H9 (cell line): ENCODE data around the gene ADORA1. TPM values are rescaled to one million over a fixed set of nuclear protein-coding genes. Genes with fewer than 3 reads are reported as not detected.

ENCODE experiments used
- DNase-seq: peaks from one replicate; pipeline ENCODE4 v3.0.0-alpha.2; 2017
- H2AFZ ChIP-seq: one replicate; pipeline ENCODE4 v1.6.1; 2013; ENCODE audit warnings: mild to moderate bottlenecking, low read length, control low read depth, moderate library complexity
- H2AK5ac ChIP-seq: 2 replicates; pipeline ENCODE4 v1.6.1; 2013; ENCODE audit warnings: low read length, control low read depth, mixed read lengths; ENCODE audit not compliant: insufficient read length
- H2BK120ac ChIP-seq: one replicate; pipeline ENCODE4 v1.6.1; 2013; ENCODE audit warnings: low read depth, mild to moderate bottlenecking, low read length, control low read depth, inconsistent platforms; ENCODE audit not compliant: poor library complexity, severe bottlenecking
- H2BK12ac ChIP-seq: 2 replicates; pipeline ENCODE4 v1.6.1; 2013; ENCODE audit warnings: low read length, control low read depth, mixed read lengths, low read depth; ENCODE audit not compliant: insufficient read length
- H2BK15ac ChIP-seq: 2 replicates; pipeline ENCODE4 v1.6.1; 2013; ENCODE audit warnings: low read depth, low read length, control low read depth
- H2BK20ac ChIP-seq: one replicate; pipeline ENCODE4 v1.6.1; 2013; ENCODE audit warnings: low read depth, mild to moderate bottlenecking, low read length, control low read depth, inconsistent platforms; ENCODE audit not compliant: poor library complexity, severe bottlenecking
- H2BK5ac ChIP-seq: 2 replicates; pipeline ENCODE4 v1.6.1; 2013; ENCODE audit warnings: low read length, control low read depth, mixed read lengths; ENCODE audit not compliant: insufficient read length
- H3K14ac ChIP-seq: 2 replicates; pipeline ENCODE4 v1.6.1; 2013; ENCODE audit warnings: low read length, control low read depth; ENCODE audit not compliant: insufficient read depth
- H3K18ac ChIP-seq: 2 replicates; pipeline ENCODE4 v1.6.1; 2013; ENCODE audit warnings: low read depth, mild to moderate bottlenecking, mixed read lengths, low read length, control low read depth; ENCODE audit not compliant: insufficient read length
- H3K23ac ChIP-seq: 2 replicates; pipeline ENCODE4 v1.6.1; 2013; ENCODE audit warnings: low read length, control low read depth, mixed read lengths, low read depth; ENCODE audit not compliant: insufficient read length
- H3K23me2 ChIP-seq: 2 replicates; pipeline ENCODE4 v1.6.1; 2013; ENCODE audit warnings: low read depth, mild to moderate bottlenecking, mixed read lengths, low read length, control low read depth; ENCODE audit not compliant: insufficient read length, poor library complexity, severe bottlenecking
- H3K27ac ChIP-seq: 2 replicates; pipeline ENCODE4 v1.5.1; 2013; ENCODE audit warnings: low read length, control low read depth, mixed read lengths, low read depth; ENCODE audit not compliant: insufficient read length
- H3K27me3 ChIP-seq: 2 replicates; pipeline ENCODE4 v1.6.1; 2013; ENCODE audit warnings: low read length, control low read depth, inconsistent platforms; ENCODE audit not compliant: insufficient read depth
- H3K4ac ChIP-seq: 2 replicates; pipeline ENCODE4 v1.6.1; 2013; ENCODE audit warnings: low read depth, mild to moderate bottlenecking, control low read depth, inconsistent platforms, low read length, moderate library complexity
- H3K4me1 ChIP-seq: 2 replicates; pipeline ENCODE4 v1.6.1; 2013; ENCODE audit warnings: low read length, control low read depth, inconsistent platforms; ENCODE audit not compliant: insufficient read depth
- H3K4me2 ChIP-seq: 2 replicates; pipeline ENCODE4 v1.6.1; 2013; ENCODE audit warnings: low read length, control low read depth, mixed read lengths; ENCODE audit not compliant: insufficient read length, insufficient read depth
- H3K56ac ChIP-seq: 2 replicates; pipeline ENCODE4 v1.6.1; 2013; ENCODE audit warnings: low read depth, mild to moderate bottlenecking, mixed read lengths, low read length, control low read depth; ENCODE audit not compliant: insufficient read length
- H3K79me1 ChIP-seq: 2 replicates; pipeline ENCODE4 v1.6.1; 2013; ENCODE audit warnings: low read depth, mild to moderate bottlenecking, moderate library complexity, low read length, control low read depth, inconsistent platforms; ENCODE audit not compliant: insufficient read depth, poor library complexity, severe bottlenecking
- H3K79me2 ChIP-seq: 2 replicates; pipeline ENCODE4 v1.6.1; 2013; ENCODE audit warnings: low read length, control low read depth, inconsistent platforms; ENCODE audit not compliant: insufficient read depth
- H3K9ac ChIP-seq: 2 replicates; pipeline ENCODE4 v1.6.1; 2013; ENCODE audit warnings: low read length, control low read depth, mixed read lengths; ENCODE audit not compliant: insufficient read length; ENCODE audit errors: extremely low read depth
- H3K9me3 ChIP-seq: one replicate; pipeline ENCODE4 v1.6.1; 2013; ENCODE audit warnings: low read depth, low read length, inconsistent platforms; ENCODE audit not compliant: control insufficient read depth
- H3T11ph ChIP-seq: one replicate; pipeline ENCODE4 v1.6.1; 2013; ENCODE audit warnings: mild to moderate bottlenecking, low read length, control low read depth, inconsistent platforms
- H4K20me1 ChIP-seq: one replicate; pipeline ENCODE4 v1.6.1; 2013; ENCODE audit not compliant: control insufficient read depth, insufficient read length, insufficient read depth
- H4K5ac ChIP-seq: 2 replicates; pipeline ENCODE4 v1.6.1; 2013; ENCODE audit warnings: low read depth, mild to moderate bottlenecking, mixed read lengths, low read length, control low read depth; ENCODE audit not compliant: insufficient read length
- H4K8ac ChIP-seq: replicated peaks from 2 replicates; pipeline ENCODE4 v1.6.1; 2013; ENCODE audit warnings: low read length, control low read depth, mixed read lengths, low read depth; ENCODE audit not compliant: insufficient read length
- H4K91ac ChIP-seq: 2 replicates; pipeline ENCODE4 v1.6.1; 2013; ENCODE audit warnings: low read depth, mild to moderate bottlenecking, moderate library complexity, mixed read lengths, low read length, control low read depth; ENCODE audit not compliant: insufficient read length
- H3K27ac Mint-ChIP-seq, 3 experiments: 2 replicates in 2 of 3; 3 replicates in 1 of 3; pipeline ENCODE4 v1.8.0; 2020 to 2021; ENCODE audit warnings: mixed read lengths in 3 of 3, mild to moderate bottlenecking in 1 of 3, moderate library complexity in 1 of 3
- H3K27me3 Mint-ChIP-seq: 2 replicates; pipeline ENCODE4 v1.8.0; 2021; ENCODE audit warnings: low read depth, mild to moderate bottlenecking, moderate library complexity, mixed read lengths
- H3K36me3 Mint-ChIP-seq, 3 experiments: 2 replicates in 2 of 3; 3 replicates in 1 of 3; pipeline ENCODE4 v1.8.0; 2020 to 2021; ENCODE audit warnings: low read depth in 3 of 3, mixed read lengths in 3 of 3; ENCODE audit not compliant: insufficient read depth in 1 of 3
- H3K4me1 Mint-ChIP-seq, 2 experiments: 2 replicates each; pipeline ENCODE4 v1.8.0; 2020; ENCODE audit warnings: mixed read lengths in 2 of 2
- H3K4me3 Mint-ChIP-seq, 2 experiments: 2 replicates in 1 of 2; 3 replicates in 1 of 2; pipeline ENCODE4 v1.8.0; 2020 to 2021; ENCODE audit warnings: mild to moderate bottlenecking in 2 of 2, mixed read lengths in 2 of 2, moderate library complexity in 1 of 2
- H3K9me3 Mint-ChIP-seq, 2 experiments: 2 replicates in 1 of 2; 3 replicates in 1 of 2; pipeline ENCODE4 v1.8.0; 2020; ENCODE audit warnings: mild to moderate bottlenecking in 2 of 2, mixed read lengths in 2 of 2, moderate library complexity in 1 of 2
- CTCF ChIP-seq: fragments of 200-600 bp; sonication (generic); conservative IDR thresholded peaks from 3 replicates; pipeline ENCODE4 v1.8.0; 2021; ENCODE audit warnings: antibody characterized with exemption, mild to moderate bottlenecking
- WGBS: extraction: QIAGEN DNeasy Blood & Tissue Kit; methylation state at CpG from one replicate; pipeline ENCODE4 v1.1.7; 2013; ENCODE audit warnings: missing lambda C conversion rate, low lambda C conversion rate, mixed read lengths; ENCODE audit not compliant: insufficient read length; ENCODE audit errors: extremely low coverage; 5-methylcytosine and 5-hydroxymethylcytosine counted together
- total RNA-seq: library from RNA; stranded (reverse); gene quantifications from 2 replicates; pipeline ENCODE4 v1.2.1, GENCODE V29; 2021

Gene ADORA1
- total RNA-seq, 1 experiment from 2014 or later: 1.3 TPM

- H3K4me1 ChIP-seq: peaks cover 6% of the 10 kb centered on the region; the same call in 1 of the 2 replicates
- Mint-ChIP-seq H3K4me1 (peaks cover 31 to 46% of the 10 kb centered on the region in 2 experiments), H3K27me3 (no peaks in the 10 kb centered on the region; the same call in none of the 2 replicates)
Observed at GRCh38 chr1:203183828-203184227, 56.3 kb downstream of the ADORA1 start.

More at GRCh38 chr1:203183828-203184227, 56.3 kb downstream of the ADORA1 start:
- H2BK15ac ChIP-seq: no peak overlapping the region
- no peak overlapping the region for H4K5ac ChIP-seq
- H4K91ac ChIP-seq: no peak overlapping the region
- no peak overlapping the region for H3K14ac ChIP-seq
- TF ChIP-seq CTCF: no peak
- Mint-ChIP-seq H3K9me3 (no peaks in the 10 kb centered on the region; a peak in 1 of 5 replicates), H3K36me3 (no peaks in the 10 kb centered on the region), H3K4me3 (no peak overlapping the region), H3K27ac (no peak overlapping the region)
- H3K27ac ChIP-seq: no peak overlapping the region
- H3T11ph ChIP-seq: no peak overlapping the region
- no peak overlapping the region for H3K4me2 ChIP-seq
- no CpG with 5 or more reads among the region's 2 CpGs for WGBS
- no peaks in the 10 kb centered on the region for H3K79me1 ChIP-seq
- no peak overlapping the region for H2BK5ac ChIP-seq
- H3K23me2 ChIP-seq: peaks cover 3% of the 10 kb centered on the region
- H3K23ac ChIP-seq: no peak overlapping the region
- H4K8ac ChIP-seq: no peak overlapping the region
- no peak overlapping the region for H2AFZ ChIP-seq
- no peak overlapping the region for H2BK20ac ChIP-seq
- no peak overlapping the region for H2BK120ac ChIP-seq
- no peaks in the 10 kb centered on the region for H3K79me2 ChIP-seq
- H3K4ac ChIP-seq: no peak overlapping the region
- H2AK5ac ChIP-seq: no peak overlapping the region
- DNase-seq: no peak
- no peaks in the 10 kb centered on the region for H3K9me3 ChIP-seq
- no peak overlapping the region for H3K56ac ChIP-seq
- H3K9ac ChIP-seq: no peak overlapping the region
- H4K20me1 ChIP-seq: no peaks in the 10 kb centered on the region
- H3K18ac ChIP-seq: no peak overlapping the region
- no peak overlapping the region for H2BK12ac ChIP-seq
- no peaks in the 10 kb centered on the region for H3K27me3 ChIP-seq
